Suprapubic skin (tissue), 4 donors: ENCODE data around the gene SUFU.

Source experiments
- EP300 ChIP-seq: sonication (generic); formaldehyde crosslinking; IDR thresholded peaks from one replicate; pipeline ENCODE4 v1.6.1; 2017; ENCODE audit warnings: antibody characterized with exemption
- POLR2A ChIP-seq, 2 donors: fragments of 450-650 bp; IDR thresholded peaks; one replicate each; pipeline ENCODE4 v1.6.1; 2017; ENCODE audit warnings: antibody characterized with exemption in 2 of 2, mild to moderate bottlenecking in 2 of 2, moderate library complexity in 2 of 2
- POLR2AphosphoS5 ChIP-seq, 3 donors: sonication (generic); formaldehyde crosslinking; IDR thresholded peaks; one replicate each; pipeline ENCODE4 v1.6.1; 2017; ENCODE audit warnings: antibody characterized with exemption in 3 of 3
- TF ChIP-seq, protein P1 (sequence below), 2 donors: fragments of 200-600 bp in 1 of 2; fragments of 450-650 bp in 1 of 2; sonication (generic) in 1 of 2; IDR thresholded peaks; one replicate each; pipeline ENCODE4 v1.5.1; 2016 to 2019; ENCODE audit warnings: antibody characterized with exemption in 2 of 2, mild to moderate bottlenecking in 1 of 2, moderate library complexity in 1 of 2

DNA sequence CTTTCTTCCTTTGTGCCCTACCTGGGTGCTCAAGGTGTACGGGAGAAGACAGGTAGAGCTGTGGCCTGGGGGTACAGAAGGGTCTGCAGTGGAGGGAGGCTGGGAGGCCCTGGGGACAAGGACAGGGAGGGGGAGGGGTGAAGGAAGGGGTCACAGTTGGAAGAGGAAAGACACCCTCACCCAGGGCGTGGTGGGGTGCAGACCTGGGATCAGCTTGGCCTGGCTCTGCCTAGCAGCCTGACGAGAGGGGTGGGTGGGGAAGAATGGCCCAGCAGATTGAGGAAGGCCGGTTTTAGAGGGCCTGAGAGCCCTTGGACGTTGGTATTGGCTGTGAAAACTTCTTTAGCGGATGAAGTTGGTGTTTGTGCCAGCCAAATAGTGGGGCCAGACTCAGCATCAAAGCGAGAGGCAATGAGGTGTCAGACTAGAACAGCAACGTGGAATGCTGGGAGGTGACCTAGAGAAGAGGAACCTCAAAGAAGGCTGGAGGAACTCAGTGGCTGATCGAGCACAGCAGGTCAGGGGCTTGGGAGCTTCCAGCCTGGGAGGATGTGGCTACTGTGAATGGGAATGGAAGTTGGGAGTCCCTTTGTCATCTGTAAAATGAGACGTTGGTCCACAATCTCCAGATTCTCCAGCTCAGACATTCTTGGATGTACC, 122.4 kb downstream of the SUFU start:
- TF ChIP-seq POLR2A (IDR thresholded peaks at IDR 0.05): no peak
- TF ChIP-seq, protein P1, sequence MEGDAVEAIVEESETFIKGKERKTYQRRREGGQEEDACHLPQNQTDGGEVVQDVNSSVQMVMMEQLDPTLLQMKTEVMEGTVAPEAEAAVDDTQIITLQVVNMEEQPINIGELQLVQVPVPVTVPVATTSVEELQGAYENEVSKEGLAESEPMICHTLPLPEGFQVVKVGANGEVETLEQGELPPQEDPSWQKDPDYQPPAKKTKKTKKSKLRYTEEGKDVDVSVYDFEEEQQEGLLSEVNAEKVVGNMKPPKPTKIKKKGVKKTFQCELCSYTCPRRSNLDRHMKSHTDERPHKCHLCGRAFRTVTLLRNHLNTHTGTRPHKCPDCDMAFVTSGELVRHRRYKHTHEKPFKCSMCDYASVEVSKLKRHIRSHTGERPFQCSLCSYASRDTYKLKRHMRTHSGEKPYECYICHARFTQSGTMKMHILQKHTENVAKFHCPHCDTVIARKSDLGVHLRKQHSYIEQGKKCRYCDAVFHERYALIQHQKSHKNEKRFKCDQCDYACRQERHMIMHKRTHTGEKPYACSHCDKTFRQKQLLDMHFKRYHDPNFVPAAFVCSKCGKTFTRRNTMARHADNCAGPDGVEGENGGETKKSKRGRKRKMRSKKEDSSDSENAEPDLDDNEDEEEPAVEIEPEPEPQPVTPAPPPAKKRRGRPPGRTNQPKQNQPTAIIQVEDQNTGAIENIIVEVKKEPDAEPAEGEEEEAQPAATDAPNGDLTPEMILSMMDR (IDR thresholded peaks at IDR 0.05): no peak
- no peak for TF ChIP-seq EP300
- TF ChIP-seq POLR2AphosphoS5 (IDR thresholded peaks at IDR 0.05): no peak
